Esophagus muscularis mucosa (tissue), 4 donors: ENCODE measurements around the gene PIGB.

ENCODE experiments used
- EP300 ChIP-seq: sonication (generic); formaldehyde crosslinking; IDR thresholded peaks from one replicate; pipeline ENCODE4 v1.6.1; 2017; ENCODE audit warnings: antibody characterized with exemption
- POLR2A ChIP-seq: fragments of 450-650 bp; IDR thresholded peaks from one replicate; pipeline ENCODE4 v1.6.1; 2017; ENCODE audit warnings: antibody characterized with exemption, moderate library complexity, mild to moderate bottlenecking, low read depth
- POLR2AphosphoS5 ChIP-seq, 2 donors: sonication (generic); formaldehyde crosslinking; IDR thresholded peaks; one replicate each; pipeline ENCODE4 v1.6.1; 2017; ENCODE audit warnings: antibody characterized with exemption in 2 of 2
- TF ChIP-seq, protein P1 (sequence below), 3 experiments: fragments of 200-600 bp in 2 of 3; fragments of 450-650 bp in 1 of 3; sonication (generic) in 2 of 3; IDR thresholded peaks; one replicate each; pipeline ENCODE4 v1.5.1; 2017 to 2019; ENCODE audit warnings: antibody characterized with exemption in 3 of 3, mild to moderate bottlenecking in 2 of 3, moderate library complexity in 1 of 3

DNA sequence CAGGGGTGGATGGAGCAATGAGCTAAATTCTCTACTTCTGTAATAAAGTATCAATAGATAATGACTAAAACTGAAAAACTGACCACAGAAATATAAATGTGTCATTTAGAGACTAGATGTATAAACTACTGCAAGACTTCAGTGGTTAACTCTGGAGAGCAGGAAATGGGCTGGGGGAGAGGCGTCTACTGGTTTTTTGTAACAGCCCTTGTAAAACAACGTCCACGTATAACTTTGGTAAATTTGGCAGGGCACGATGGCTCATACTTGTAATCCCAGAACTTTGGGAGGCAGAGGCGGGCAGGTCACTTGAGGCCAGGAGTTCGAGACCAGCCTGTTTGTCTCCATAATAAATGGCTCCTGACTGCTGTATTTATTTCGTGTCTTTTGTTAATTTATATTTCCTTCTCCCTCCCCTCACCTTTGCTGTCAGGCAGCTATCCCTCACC is 41.9 kb upstream of the PIGB start:
- TF ChIP-seq POLR2A, result no peak
- TF ChIP-seq, protein P1, sequence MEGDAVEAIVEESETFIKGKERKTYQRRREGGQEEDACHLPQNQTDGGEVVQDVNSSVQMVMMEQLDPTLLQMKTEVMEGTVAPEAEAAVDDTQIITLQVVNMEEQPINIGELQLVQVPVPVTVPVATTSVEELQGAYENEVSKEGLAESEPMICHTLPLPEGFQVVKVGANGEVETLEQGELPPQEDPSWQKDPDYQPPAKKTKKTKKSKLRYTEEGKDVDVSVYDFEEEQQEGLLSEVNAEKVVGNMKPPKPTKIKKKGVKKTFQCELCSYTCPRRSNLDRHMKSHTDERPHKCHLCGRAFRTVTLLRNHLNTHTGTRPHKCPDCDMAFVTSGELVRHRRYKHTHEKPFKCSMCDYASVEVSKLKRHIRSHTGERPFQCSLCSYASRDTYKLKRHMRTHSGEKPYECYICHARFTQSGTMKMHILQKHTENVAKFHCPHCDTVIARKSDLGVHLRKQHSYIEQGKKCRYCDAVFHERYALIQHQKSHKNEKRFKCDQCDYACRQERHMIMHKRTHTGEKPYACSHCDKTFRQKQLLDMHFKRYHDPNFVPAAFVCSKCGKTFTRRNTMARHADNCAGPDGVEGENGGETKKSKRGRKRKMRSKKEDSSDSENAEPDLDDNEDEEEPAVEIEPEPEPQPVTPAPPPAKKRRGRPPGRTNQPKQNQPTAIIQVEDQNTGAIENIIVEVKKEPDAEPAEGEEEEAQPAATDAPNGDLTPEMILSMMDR (IDR thresholded peaks at IDR 0.05), result no peak
- TF ChIP-seq POLR2AphosphoS5 (IDR thresholded peaks at IDR 0.05), result no peak
- TF ChIP-seq EP300, result no peak
